HepG2 (cell line): ENCODE measurements around the gene TRIM9. TPM values are rescaled to one million over a fixed set of nuclear protein-coding genes. Genes with fewer than 3 reads are reported as not detected.
A peak's percentile ranks its signal among the peaks of the same experiment; 100 is the strongest.

Experiments used
- ATF2 ChIP-seq: sonication (generic); formaldehyde crosslinking; IDR thresholded peaks from 2 replicates; pipeline ENCODE4 v1.4.0; 2020; ENCODE audit warnings: missing genetic modification reagents
- CHCHD3 ChIP-seq: sonication (generic); formaldehyde crosslinking; IDR thresholded peaks from 2 replicates; pipeline ENCODE4 v1.8.0; 2022; ENCODE audit warnings: mild to moderate bottlenecking, missing genetic modification reagents, moderate library complexity
- FOXP1 ChIP-seq, 2 experiments: fragments of 450-650 bp in 1 of 2; IDR thresholded peaks; 2 replicates each; pipeline ENCODE4 v1.6.1; 2017 to 2018; ENCODE audit warnings: antibody characterized with exemption in 1 of 2
- HMGA1 ChIP-seq: sonication (generic); formaldehyde crosslinking; conservative IDR thresholded peaks from 2 replicates; pipeline ENCODE4 v1.4.0; 2020; ENCODE audit warnings: missing genetic modification reagents
- LCORL ChIP-seq, 2 experiments: fragments of 450-650 bp in 1 of 2; sonication (generic) in 1 of 2; formaldehyde crosslinking in 1 of 2; IDR thresholded peaks; 2 replicates each; pipeline versions ENCODE4 v1.5.0 to v1.6.1; 2017 to 2020; ENCODE audit warnings: antibody characterized with exemption in 1 of 2, missing genetic modification reagents in 1 of 2
- ONECUT2 ChIP-seq: sonication (generic); formaldehyde crosslinking; IDR thresholded peaks from 2 replicates; pipeline ENCODE4 v1.4.0; 2020; ENCODE audit warnings: missing genetic modification reagents
- RARA ChIP-seq: IDR thresholded peaks from 2 replicates; pipeline ENCODE4 v1.6.1; 2016; ENCODE audit warnings: missing genetic modification reagents, missing compliant biosample characterization
- RBM22 ChIP-seq: fragments of 200-400 bp; formaldehyde crosslinking; optimal IDR thresholded peaks from 2 replicates; pipeline ENCODE3; 2017; ENCODE audit warnings: mild to moderate bottlenecking, low read length, moderate library complexity
- SALL2 ChIP-seq: sonication (generic); formaldehyde crosslinking; IDR thresholded peaks from 2 replicates; pipeline ENCODE4 v1.8.1; 2023; ENCODE audit warnings: mild to moderate bottlenecking, missing genetic modification reagents, inconsistent platforms
- SIN3B ChIP-seq: fragments of 150-350 bp; IDR thresholded peaks from 2 replicates; pipeline ENCODE4 v1.6.1; 2014; ENCODE audit warnings: low read length
- SMAD3 ChIP-seq: sonication (generic); formaldehyde crosslinking; IDR thresholded peaks from 2 replicates; pipeline ENCODE4 v1.4.0; 2020; ENCODE audit warnings: missing genetic modification reagents
- TBP ChIP-seq: sonication (generic); formaldehyde crosslinking; IDR thresholded peaks from 2 replicates; pipeline ENCODE4 v1.5.0; 2020; ENCODE audit warnings: missing genetic modification reagents
- TEF ChIP-seq: sonication (generic); formaldehyde crosslinking; IDR thresholded peaks from 2 replicates; pipeline ENCODE4 v1.5.0; 2020; ENCODE audit warnings: missing genetic modification reagents
- ZBTB34 ChIP-seq: sonication (generic); formaldehyde crosslinking; IDR thresholded peaks from 2 replicates; pipeline ENCODE4 v1.8.0; 2022; ENCODE audit warnings: mild to moderate bottlenecking, missing genetic modification reagents
- ZNF431 ChIP-seq: sonication (generic); formaldehyde crosslinking; IDR thresholded peaks from 2 replicates; pipeline ENCODE4 v1.9.0; 2022; ENCODE audit warnings: missing genetic modification reagents, low read depth, mild to moderate bottlenecking, borderline replicate concordance
- ZNF460 ChIP-seq: sonication (generic); formaldehyde crosslinking; IDR thresholded peaks from 2 replicates; pipeline ENCODE4 v1.5.1; 2020; ENCODE audit warnings: missing genetic modification reagents, mild to moderate bottlenecking, borderline replicate concordance
- ZNF468 ChIP-seq: sonication (generic); formaldehyde crosslinking; IDR thresholded peaks from 2 replicates; pipeline ENCODE4 v1.8.0; 2022; ENCODE audit warnings: mild to moderate bottlenecking, moderate library complexity, missing genetic modification reagents
- ZNF580 ChIP-seq: IDR thresholded peaks from 2 replicates; pipeline ENCODE4 v1.6.1; 2016; ENCODE audit warnings: low read depth, borderline replicate concordance
- ZNF710 ChIP-seq: sonication (generic); formaldehyde crosslinking; IDR thresholded peaks from 2 replicates; pipeline ENCODE4 v1.5.0; 2020; ENCODE audit warnings: mild to moderate bottlenecking, missing genetic modification reagents, borderline replicate concordance
- ZNF749 ChIP-seq: sonication (generic); formaldehyde crosslinking; IDR thresholded peaks from 2 replicates; pipeline ENCODE4 v1.8.0; 2022; ENCODE audit warnings: mild to moderate bottlenecking, missing genetic modification reagents, moderate library complexity, borderline replicate concordance
- ZNF761 ChIP-seq: sonication (generic); formaldehyde crosslinking; conservative IDR thresholded peaks from 2 replicates; pipeline ENCODE4 v1.4.0; 2020; ENCODE audit warnings: mild to moderate bottlenecking, missing genetic modification reagents
- ZNF777 ChIP-seq: sonication (generic); formaldehyde crosslinking; IDR thresholded peaks from 2 replicates; pipeline ENCODE4 v1.4.0; 2020; ENCODE audit warnings: missing genetic modification reagents
- polyA plus RNA-seq, 8 experiments: library from polyadenylated mRNA; depleted of rRNA in 3 of 8; stranded (reverse) in 7 of 8; unstranded in 1 of 8; fragments of >200 nt; fragmentation: Illumina TruSeq in 4 of 8; extraction: Trizol in 4 of 8; gene quantifications; 2 replicates each; pipeline versions ENCODE4 v1.2.1 to v1.2.3, GENCODE V29; 2011 to 2016; ENCODE audit warnings: low read depth in 4 of 8, missing spikeins in 1 of 8, mixed read lengths in 1 of 8; ENCODE audit not compliant: insufficient read depth in 1 of 8
- total RNA-seq, 5 experiments: library from RNA; depleted of rRNA; stranded (reverse); fragments of >200 nt; fragmentation: Illumina TruSeq; extraction: Trizol; gene quantifications; 2 replicates each; pipeline ENCODE4 v1.2.3, GENCODE V29; 2016; ENCODE audit warnings: low read depth in 1 of 5

The TRIM9 gene
- total and polyA plus RNA-seq, 2 of the 13 experiments (the other 11 are each of a cell fraction or from before 2014, with no cell fraction given): 0.04 to 0.07 TPM

GRCh38 chr14:50935126-50936015 is 159.5 kb downstream of the TRIM9 start (continued):
- peak; percentile 24; the same call in 1 of the 2 replicates for TF ChIP-seq ONECUT2 (CRISPR knock-in tag)
- no peak for TF ChIP-seq ZNF431
- peak; percentile 51; the same call in 1 of the 2 replicates for TF ChIP-seq ZNF580 (CRISPR knock-in tag)
- peak; percentile 62; the same call in 1 of the 2 replicates for TF ChIP-seq ZBTB34
- TF ChIP-seq FOXP1 (IDR thresholded peaks at IDR 0.05): no peak
- peak; percentile 53; the same call in 1 of the 2 replicates for TF ChIP-seq FOXP1 (CRISPR knock-in tag; IDR thresholded peaks at IDR 0.05)
- TF ChIP-seq ZNF710 (CRISPR knock-in tag): peak; percentile 80; the same call in 1 of the 2 replicates
- TF ChIP-seq TEF (CRISPR knock-in tag): 0 out of 2 replicates have a peak, but pooled peaks have one; percentile 35
- peak; percentile 50; the same call in 1 of the 2 replicates for TF ChIP-seq SALL2 (CRISPR knock-in tag)
- TF ChIP-seq LCORL (IDR thresholded peaks at IDR 0.05): peak; percentile 52; the same call in 1 of the 2 replicates
- TF ChIP-seq LCORL (CRISPR knock-in tag; IDR thresholded peaks at IDR 0.05): peak; percentile 94
- TF ChIP-seq ZNF777 (CRISPR knock-in tag): 0 out of 2 replicates have a peak, but pooled peaks have one; percentile 33
- peak; percentile 100 for TF ChIP-seq RARA (CRISPR knock-in tag)
- peak; percentile 17; the same call in 1 of the 2 replicates for TF ChIP-seq SMAD3
- TF ChIP-seq ZNF761 (CRISPR knock-in tag): peak; percentile 62; the same call in 1 of the 2 replicates
- no peak for TF ChIP-seq ZNF460 (CRISPR knock-in tag)
- TF ChIP-seq HMGA1 (CRISPR knock-in tag): no peak
- no peak for TF ChIP-seq CHCHD3 (CRISPR knock-in tag)
- peak; percentile 80 for TF ChIP-seq ATF2 (CRISPR knock-in tag)
- TF ChIP-seq RBM22: no peak
- no peak for TF ChIP-seq ZNF468 (CRISPR knock-in tag)
- peak; percentile 42; the same call in 1 of the 2 replicates for TF ChIP-seq ZNF749 (CRISPR knock-in tag)
- TF ChIP-seq SIN3B: no peak
- TF ChIP-seq TBP (CRISPR knock-in tag): no peak
